Calu3 (cell line): ENCODE measurements around the gene MYB. TPM values are rescaled to one million over a fixed set of nuclear protein-coding genes. Genes with fewer than 3 reads are reported as not detected.

Experiments used
- BruUV-seq: library from RNA; stranded (reverse); fragments of 400-500 nt; replicated peaks from 2 replicates; lab custom pipeline; 2021; lab: Mats Ljungman, UMichigan
- CTCF ChIA-PET: fragments of 300-600 bp; sonication (Branson Sonifier 250); formaldehyde crosslinking; loops from one replicate; lab custom pipeline; 2022; ENCODE audit warnings: antibody characterized with exemption; lab: Charles Lee
- DNase-seq: peaks from one replicate; pipeline ENCODE4 v3.0.0; 2022
- H3K27ac Mint-ChIP-seq: one replicate; pipeline ENCODE4 v1.8.0; 2022; ENCODE audit warnings: mixed read lengths; ENCODE audit not compliant: unreplicated experiment
- H3K27me3 Mint-ChIP-seq: one replicate; pipeline ENCODE4 v1.8.0; 2022; ENCODE audit warnings: mixed read lengths; ENCODE audit not compliant: unreplicated experiment
- H3K36me3 Mint-ChIP-seq: one replicate; pipeline ENCODE4 v1.8.0; 2022; ENCODE audit warnings: mild to moderate bottlenecking, moderate library complexity, mixed read lengths; ENCODE audit not compliant: insufficient read depth, unreplicated experiment
- H3K4me1 Mint-ChIP-seq: one replicate; pipeline ENCODE4 v1.8.0; 2022; ENCODE audit warnings: mild to moderate bottlenecking, low read depth, mixed read lengths; ENCODE audit not compliant: unreplicated experiment
- H3K4me3 Mint-ChIP-seq: one replicate; pipeline ENCODE4 v1.8.0; 2022; ENCODE audit warnings: mild to moderate bottlenecking, low read depth, moderate library complexity, mixed read lengths; ENCODE audit not compliant: unreplicated experiment
- H3K9me3 Mint-ChIP-seq: one replicate; pipeline ENCODE4 v1.8.0; 2022; ENCODE audit warnings: low read depth, mixed read lengths; ENCODE audit not compliant: unreplicated experiment
- CTCF ChIP-seq: fragments of 200-600 bp; IDR thresholded peaks from one replicate; pipeline ENCODE4 v1.8.0; 2022; ENCODE audit warnings: antibody characterized with exemption; ENCODE audit not compliant: unreplicated experiment
- intact Hi-C: fragments of 100-400 bp; cut with micrococcal nuclease; formaldehyde crosslinking; loops from one replicate; pipeline ENCODE4 v1.10.0; 2022; ENCODE audit not compliant: unreplicated experiment
- total RNA-seq: library from RNA; stranded (reverse); gene quantifications from 2 replicates; pipeline ENCODE4 v1.2.3, GENCODE V29; 2022

MYB gene
- total RNA-seq, 1 experiment from 2014 or later = 3.1 TPM

- intact Hi-C loops = no loop called here
- TF ChIP-seq CTCF = no peak
- Mint-ChIP-seq H3K9me3 (no peaks in the 10 kb centered on the region), H3K4me3 (no peak overlapping the region), H3K27me3 (no peaks in the 10 kb centered on the region), H3K4me1 (no peaks in the 10 kb centered on the region), H3K27ac (no peak overlapping the region), H3K36me3 (no peaks in the 10 kb centered on the region)
- CTCF ChIA-PET = no interaction called here
- no TSS peak for BruUV-seq
- DNase-seq = no peak
Observed at GRCh38 chr6:135193221-135193620, 12.1 kb downstream of the MYB start.

- Mint-ChIP-seq H3K9me3 (no peaks in the 10 kb centered on the region), H3K27ac (no peak overlapping the region), H3K4me3 (no peak overlapping the region), H3K4me1 (no peaks in the 10 kb centered on the region), H3K27me3 (no peaks in the 10 kb centered on the region), H3K36me3 (no peaks in the 10 kb centered on the region)
- TF ChIP-seq CTCF = no peak
- no peak for DNase-seq
- intact Hi-C loops = no loop called here
- BruUV-seq = no TSS peak
- CTCF ChIA-PET = no interaction called here
Observed at GRCh38 chr6:135195041-135195440, 13.9 kb downstream of the MYB start.

GRCh38 chr6:135195522-135195921 is 14.4 kb downstream of the MYB start:
- Mint-ChIP-seq H3K4me3 (no peak overlapping the region), H3K27ac (no peak overlapping the region), H3K4me1 (no peaks in the 10 kb centered on the region), H3K9me3 (no peaks in the 10 kb centered on the region), H3K36me3 (no peaks in the 10 kb centered on the region), H3K27me3 (no peaks in the 10 kb centered on the region)
- DNase-seq = no peak
- no TSS peak for BruUV-seq
- intact Hi-C loops = no loop called here
- CTCF ChIA-PET = no interaction called here
- TF ChIP-seq CTCF = no peak

DNA sequence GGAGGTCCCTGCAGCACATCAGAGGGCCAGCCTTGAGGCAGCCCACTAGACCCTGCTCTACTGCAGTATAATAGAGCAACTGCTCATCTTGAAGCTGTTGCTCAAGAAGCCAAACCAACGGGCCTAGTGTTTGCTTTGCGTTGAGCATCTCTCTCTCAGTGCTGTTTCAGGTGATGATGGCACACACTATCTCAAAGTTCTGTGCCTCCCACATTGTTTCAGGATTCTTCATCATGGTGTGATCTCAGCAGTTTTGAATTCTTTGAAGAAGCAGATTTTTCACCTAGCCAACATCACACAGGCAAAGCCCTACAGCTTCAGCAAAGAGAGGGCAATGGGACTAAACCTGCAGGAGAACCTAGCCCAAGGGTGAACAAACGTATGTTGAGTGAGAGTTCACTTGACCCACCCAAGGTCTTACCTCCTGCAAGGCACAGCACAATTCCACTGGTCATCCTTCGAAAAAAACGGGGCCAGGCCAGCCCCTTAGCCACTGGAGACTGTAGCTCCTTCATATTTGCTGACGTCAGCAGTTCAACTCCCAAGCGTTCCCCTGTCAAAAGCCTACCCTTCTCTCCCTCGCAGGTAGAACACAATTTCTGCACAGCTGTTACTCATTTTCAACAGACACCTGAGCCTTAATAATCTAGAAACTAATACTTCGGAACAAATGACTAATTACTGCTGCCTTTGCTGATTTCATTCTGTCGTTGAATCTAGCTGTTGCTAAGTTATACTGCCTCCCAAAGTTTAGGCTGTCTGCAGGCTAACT is 15.8 kb downstream of the MYB start:
- CTCF ChIA-PET = no interaction called here
- BruUV-seq = no TSS peak
- H3K4me3 Mint-ChIP-seq = no peak overlapping the region
- no peak overlapping the region for H3K27ac Mint-ChIP-seq
- no peaks in the 10 kb centered on the region for H3K27me3 Mint-ChIP-seq
- intact Hi-C loops = no loop called here
- TF ChIP-seq CTCF = no peak
- DNase-seq = no peak
- H3K9me3 Mint-ChIP-seq = no peaks in the 10 kb centered on the region
- no peaks in the 10 kb centered on the region for H3K4me1 Mint-ChIP-seq
- no peaks in the 10 kb centered on the region for H3K36me3 Mint-ChIP-seq
